ENCODE measurements around the gene MYO3B.
"Not testable (repeated sequence)": the region's sequence is repeated elsewhere in the genome, so short reads cannot be mapped to it uniquely, and the experiment has no call there.

The MYO3B gene

GRCh38 chr2:170432823-170433222, 254.9 kb downstream of the MYO3B start:
- no peak for TF ChIP-seq CTCF (IDR thresholded peaks at IDR 0.05; ENCODE audit: insufficient read depth, low read length, missing control alignments)
- no peak overlapping the region for H3K4me3 ChIP-seq (ENCODE audit: low read depth, low read length)
- POLR2A ChIA-PET = no interaction called here
- CTCF ChIA-PET = no interaction called here
- DNase-seq (ENCODE audit: low read depth, low spot score) = no peak

DNA sequence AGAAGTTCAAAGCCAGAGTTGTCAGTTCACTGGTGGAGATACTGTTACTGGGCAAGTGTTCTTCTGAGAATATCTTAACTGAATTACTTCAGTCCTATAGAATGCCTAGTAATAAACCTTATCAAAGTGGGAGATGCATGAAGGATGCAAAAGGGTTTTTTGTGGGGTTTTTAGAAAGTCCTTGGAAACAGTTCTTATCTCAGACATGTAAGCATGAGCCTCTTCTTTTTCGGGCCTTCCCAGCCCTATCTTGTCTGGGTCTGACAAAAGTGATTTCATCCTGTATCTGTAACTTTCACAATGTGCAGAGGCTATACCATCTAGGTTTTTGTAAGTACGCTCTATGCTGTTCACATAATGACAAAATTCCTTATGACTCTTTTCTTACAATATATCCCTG, 255.5 kb downstream of the MYO3B start:
- CTCF ChIA-PET = no interaction called here
- no peak for DNase-seq (ENCODE audit: low read depth, low spot score)
- no peak for TF ChIP-seq CTCF (IDR thresholded peaks at IDR 0.05; ENCODE audit: insufficient read depth, low read length, missing control alignments)
- H3K4me3 ChIP-seq (ENCODE audit: low read depth, low read length) = no peak overlapping the region
- POLR2A ChIA-PET = no interaction called here

GRCh38 chr2:170434396-170434795, 256.4 kb downstream of the MYO3B start:
- CTCF ChIA-PET = interaction anchor here (1.1 kb wide), 1 partner anchor 25 kb away, joined by 5 read pairs; no protein-coding TSS in a partner anchor
- POLR2A ChIA-PET; H3K4me3 ChIP-seq (ENCODE audit: low read depth, low read length); DNase-seq (ENCODE audit: low read depth, low spot score): not testable (repeated sequence)

DNA sequence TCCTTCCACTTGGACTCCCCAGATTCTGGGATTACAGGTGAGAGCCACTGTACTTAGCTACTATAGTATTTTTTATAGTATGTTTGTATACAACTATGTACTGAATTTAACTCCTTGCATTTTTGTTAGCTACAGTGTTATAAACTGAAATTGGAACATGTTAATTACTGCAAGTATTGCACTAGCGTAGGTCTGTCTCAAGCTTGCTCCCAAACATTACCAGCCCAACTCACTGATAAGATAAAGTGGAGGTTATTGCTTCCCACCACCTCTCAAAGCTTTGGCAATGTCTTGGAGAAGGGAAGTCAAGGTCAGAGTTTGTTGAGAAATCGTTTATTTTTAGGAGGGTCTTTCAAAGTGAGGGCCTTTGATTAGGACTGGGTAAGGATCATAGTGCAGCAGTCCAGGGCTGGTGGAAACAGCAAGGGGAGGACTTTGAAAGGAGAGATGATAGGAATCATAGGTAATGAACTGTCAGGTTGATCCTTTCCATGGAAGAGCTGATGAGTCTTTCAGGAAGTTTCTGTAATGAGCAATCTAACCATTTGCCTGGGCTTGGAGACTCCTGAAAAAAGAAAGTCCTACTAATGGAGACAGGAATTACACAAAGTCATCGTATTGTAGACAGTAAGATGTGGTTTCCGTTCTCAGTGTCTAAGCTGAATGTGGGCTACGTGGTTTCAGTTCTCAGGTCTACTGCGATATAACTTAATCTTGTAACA, 257.1 kb downstream of the MYO3B start:
- POLR2A ChIA-PET = no interaction called here
- CTCF ChIA-PET = interaction anchor here (1.1 kb wide), 1 partner anchor 26 kb away, joined by 5 read pairs; no protein-coding TSS in a partner anchor
- no peak for TF ChIP-seq CTCF (IDR thresholded peaks at IDR 0.05; ENCODE audit: insufficient read depth, low read length, missing control alignments)
- DNase-seq (ENCODE audit: low read depth, low spot score) = no peak
- no peak overlapping the region for H3K4me3 ChIP-seq (ENCODE audit: low read depth, low read length)

DNA sequence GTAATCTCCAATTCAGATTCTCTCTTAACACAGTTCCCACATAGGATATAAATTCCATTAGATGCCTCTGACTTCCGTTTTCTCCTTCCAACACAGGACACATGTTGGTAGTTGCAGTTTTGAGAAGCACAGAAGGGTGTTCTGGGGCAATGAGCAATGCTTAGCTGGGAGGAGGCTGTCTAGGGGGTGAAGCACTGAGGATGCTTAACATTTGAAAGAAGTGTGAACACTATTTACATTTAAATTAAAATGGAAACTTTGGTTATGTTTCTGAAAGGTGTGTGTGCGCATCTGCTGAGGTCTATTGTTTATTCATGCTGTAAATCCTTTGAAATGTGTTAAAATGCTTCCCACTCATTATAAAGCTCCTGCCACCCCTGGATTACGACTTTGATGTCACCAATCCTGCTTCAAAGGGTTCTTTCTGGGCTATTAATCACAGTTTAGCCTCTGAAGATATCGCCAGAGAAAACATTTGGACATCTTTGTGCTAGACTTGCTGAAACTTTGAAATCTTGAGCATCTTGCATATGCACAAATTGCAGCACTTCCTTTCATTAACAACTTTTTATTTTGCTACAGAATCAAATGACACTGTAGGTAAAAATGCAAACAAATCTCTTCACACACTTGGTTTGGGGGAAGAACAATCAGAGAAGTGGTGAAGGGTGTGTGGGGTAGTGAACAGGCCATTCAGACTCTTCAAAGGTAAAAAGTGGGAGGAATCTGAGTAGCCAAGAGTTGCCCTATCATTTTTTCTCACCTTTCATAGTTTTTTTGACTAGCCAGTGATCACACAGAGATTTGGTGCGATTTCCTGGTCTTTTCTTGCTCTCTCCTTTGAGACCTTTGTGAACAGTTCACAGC, 258.4 kb downstream of the MYO3B start:
- ChIA-PET CTCF (no interaction called here), POLR2A (no interaction called here)
- no peak for TF ChIP-seq CTCF (IDR thresholded peaks at IDR 0.05; ENCODE audit: insufficient read depth, low read length, missing control alignments)
- no peak for DNase-seq (ENCODE audit: low read depth, low spot score)
- H3K4me3 ChIP-seq (ENCODE audit: low read depth, low read length) = no peak overlapping the region

- no peak for TF ChIP-seq CTCF (IDR thresholded peaks at IDR 0.05; ENCODE audit: insufficient read depth, low read length, missing control alignments)
These were observed 268.1 kb downstream of the MYO3B start for GRCh38 chr2:170446078-170446477.

More at GRCh38 chr2:170446078-170446477, 268.1 kb downstream of the MYO3B start:
- DNase-seq (ENCODE audit: low read depth, low spot score) = no peak
- ChIA-PET CTCF (no interaction called here), POLR2A (no interaction called here)
- H3K4me3 ChIP-seq (ENCODE audit: low read depth, low read length) = no peak overlapping the region

All from AG04449 (cell line).